Superior temporal gyrus (tissue), 1 donor: ENCODE data around the gene PPM1L.
A peak's percentile ranks its signal among the peaks of the same experiment; 100 is the strongest.

Source experiments
- DNase-seq: peaks from one replicate; pipeline ENCODE4 v3.0.0-alpha.2; 2016; ENCODE audit errors: extremely low spot score

The PPM1L gene

GRCh38 chr3:161100994-161101393 is 345.0 kb downstream of the PPM1L start:
- DNase-seq, result no peak

GRCh38 chr3:161101609-161102008 is 345.6 kb downstream of the PPM1L start:
- DNase-seq, result no peak

- no peak for DNase-seq
Measured at GRCh38 chr3:161103776-161104385, 347.9 kb downstream of the PPM1L start.

GRCh38 chr3:161104561-161105551 is 348.8 kb downstream of the PPM1L start, which contains the start of gene B3GALNT1:
Gene B3GALNT1, minus strand, starts transcription at chr3:161105349. Its CDS starts 18,595 bp downstream, at chr3:161086754.
- DNase-seq, result peak; percentile 40

GRCh38 chr3:161107311-161107710 is 351.3 kb downstream of the PPM1L start:
- DNase-seq, result no peak

- DNase-seq, result no peak
Measured at GRCh38 chr3:161108840-161109239, 352.8 kb downstream of the PPM1L start.

- no peak for DNase-seq
Measured at GRCh38 chr3:161117646-161118045, 361.6 kb downstream of the PPM1L start.

- DNase-seq, result no peak
Measured at GRCh38 chr3:161126495-161126894, 370.5 kb downstream of the PPM1L start.
